Lung (tissue), 12 donors: ENCODE measurements around the gene ASH1L. TPM values are rescaled to one million over a fixed set of nuclear protein-coding genes. Genes with fewer than 3 reads are reported as not detected.
"Not testable (repeated sequence)": the region's sequence is repeated elsewhere in the genome, so short reads cannot be mapped to it uniquely, and the experiment has no call there.

Experiments
- ATAC-seq: fragments of 200-7000 bp; cut with Tn5 transposase; one replicate; pipeline ENCODE4 v1.9.1; 2020; ENCODE audit warnings: moderate number of reproducible peaks; ENCODE audit not compliant: insufficient read depth, low FRiP score
- DNase-seq, 3 donors: peaks; one replicate each; pipeline ENCODE4 v3.0.0-alpha.2; 2013 to 2017
- H3K27ac ChIP-seq, 2 donors: one replicate each; pipeline ENCODE4 v1.5.1; 2013; ENCODE audit warnings: mild to moderate bottlenecking in 2 of 2, moderate library complexity in 2 of 2, control low read depth in 1 of 2, inconsistent platforms in 1 of 2, low read depth in 1 of 2, low read length in 1 of 2
- H3K27me3 ChIP-seq, 3 donors: one replicate each; pipeline ENCODE4 v1.5.1; 2013; ENCODE audit warnings: low read length in 2 of 3; ENCODE audit not compliant: control insufficient read depth in 3 of 3, insufficient read depth in 3 of 3
- H3K36me3 ChIP-seq, 4 donors: one replicate each; pipeline ENCODE4 v1.5.1; 2013; ENCODE audit warnings: low read length in 4 of 4, mild to moderate bottlenecking in 1 of 4, moderate library complexity in 1 of 4; ENCODE audit not compliant: control insufficient read depth in 4 of 4, insufficient read depth in 4 of 4
- H3K4me1 ChIP-seq, 5 donors: one replicate each; pipeline ENCODE4 v1.5.1; 2013; ENCODE audit warnings: low read length in 5 of 5, mild to moderate bottlenecking in 2 of 5, moderate library complexity in 1 of 5; ENCODE audit not compliant: control insufficient read depth in 5 of 5, insufficient read depth in 5 of 5
- H3K4me3 ChIP-seq: one replicate; pipeline ENCODE4 v1.5.1; 2013; ENCODE audit warnings: mild to moderate bottlenecking, control low read depth, moderate library complexity
- H3K9ac ChIP-seq, 2 donors: one replicate each; pipeline ENCODE4 v1.5.1; 2013; ENCODE audit warnings: low read length in 2 of 2, control low read depth in 1 of 2; ENCODE audit not compliant: insufficient read depth in 1 of 2
- H3K9me3 ChIP-seq, 4 donors: one replicate each; pipeline ENCODE4 v1.5.1; 2013; ENCODE audit warnings: low read length in 3 of 4, mild to moderate bottlenecking in 1 of 4, moderate library complexity in 1 of 4; ENCODE audit not compliant: control insufficient read depth in 4 of 4, insufficient read depth in 3 of 4
- WGBS, 2 donors: extraction: QIAGEN DNeasy Blood & Tissue Kit; methylation state at CpG; one replicate each; pipeline ENCODE4 v1.1.7; 2013; 5-methylcytosine and 5-hydroxymethylcytosine counted together
- polyA plus RNA-seq, 2 donors: library from polyadenylated mRNA; stranded (reverse); fragments of 200-250 nt; gene quantifications; one replicate each; pipeline ENCODE4 v1.2.1, GENCODE V29; 2013
- total RNA-seq, 2 donors: library from RNA; depleted of rRNA in 1 of 2; stranded (reverse); fragments of >200 nt in 1 of 2; gene quantifications; one replicate each; pipeline ENCODE4 v1.2.1, GENCODE V29; 2014 to 2021
- TF ChIP-seq, protein P1 (sequence below): IDR thresholded peaks from 2 replicates; pipeline ENCODE4 v1.5.1; 2012; ENCODE audit warnings: mild to moderate bottlenecking; ENCODE audit errors: control extremely low read depth, extremely low read depth
- donor health status: control.
- donor health status: control.
- donor health status: Bipolar disorder and iron deficiency.
- donor health status: healthy.
- donor health status: DM: yes; HTN: yes; CAD: no.

The ASH1L gene
- total and polyA plus RNA-seq, 4 donors, result 8.1 to 92.5 (median 27.5) TPM

DNA sequence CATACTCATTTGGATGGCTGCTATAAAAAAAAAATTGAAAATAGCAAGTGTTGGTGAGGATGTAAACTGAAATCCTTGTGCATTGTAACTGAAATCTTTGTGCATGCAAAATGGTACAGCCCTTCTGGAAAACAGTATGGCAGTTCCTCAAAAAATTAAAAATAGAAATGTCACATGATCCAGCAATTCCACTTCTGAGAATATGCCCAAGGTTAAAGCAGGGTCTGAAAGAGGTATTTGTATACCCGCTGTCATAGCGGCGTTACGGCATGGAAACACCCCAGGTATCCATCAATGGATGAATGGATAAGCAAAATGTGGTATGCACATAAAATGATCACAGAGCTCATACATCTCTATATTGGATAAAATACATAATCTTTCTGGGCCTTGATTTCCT lies 125.2 kb downstream of the ASH1L start:
- WGBS, 2 donors, result 97 to 99% methylated on average over 4 of the region's 4 CpGs
- peaks cover 12 to 20% (median 15%) of the 10 kb centered on the region in 4 donors for H3K36me3 ChIP-seq
- DNase-seq (no peak), ATAC-seq (no peak)
- no peak overlapping the region for H3K4me3 ChIP-seq
- H3K27ac ChIP-seq, result no peak overlapping the region
- H3K27me3 ChIP-seq, result no peaks in the 10 kb centered on the region
- TF ChIP-seq, protein P1, sequence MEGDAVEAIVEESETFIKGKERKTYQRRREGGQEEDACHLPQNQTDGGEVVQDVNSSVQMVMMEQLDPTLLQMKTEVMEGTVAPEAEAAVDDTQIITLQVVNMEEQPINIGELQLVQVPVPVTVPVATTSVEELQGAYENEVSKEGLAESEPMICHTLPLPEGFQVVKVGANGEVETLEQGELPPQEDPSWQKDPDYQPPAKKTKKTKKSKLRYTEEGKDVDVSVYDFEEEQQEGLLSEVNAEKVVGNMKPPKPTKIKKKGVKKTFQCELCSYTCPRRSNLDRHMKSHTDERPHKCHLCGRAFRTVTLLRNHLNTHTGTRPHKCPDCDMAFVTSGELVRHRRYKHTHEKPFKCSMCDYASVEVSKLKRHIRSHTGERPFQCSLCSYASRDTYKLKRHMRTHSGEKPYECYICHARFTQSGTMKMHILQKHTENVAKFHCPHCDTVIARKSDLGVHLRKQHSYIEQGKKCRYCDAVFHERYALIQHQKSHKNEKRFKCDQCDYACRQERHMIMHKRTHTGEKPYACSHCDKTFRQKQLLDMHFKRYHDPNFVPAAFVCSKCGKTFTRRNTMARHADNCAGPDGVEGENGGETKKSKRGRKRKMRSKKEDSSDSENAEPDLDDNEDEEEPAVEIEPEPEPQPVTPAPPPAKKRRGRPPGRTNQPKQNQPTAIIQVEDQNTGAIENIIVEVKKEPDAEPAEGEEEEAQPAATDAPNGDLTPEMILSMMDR, result no peak
- no peak overlapping the region for H3K9ac ChIP-seq
- no peaks in the 10 kb centered on the region for H3K9me3 ChIP-seq
- H3K4me1 ChIP-seq, result peaks cover 0 to 4% (median 0%) of the 10 kb centered on the region in 5 donors

DNA sequence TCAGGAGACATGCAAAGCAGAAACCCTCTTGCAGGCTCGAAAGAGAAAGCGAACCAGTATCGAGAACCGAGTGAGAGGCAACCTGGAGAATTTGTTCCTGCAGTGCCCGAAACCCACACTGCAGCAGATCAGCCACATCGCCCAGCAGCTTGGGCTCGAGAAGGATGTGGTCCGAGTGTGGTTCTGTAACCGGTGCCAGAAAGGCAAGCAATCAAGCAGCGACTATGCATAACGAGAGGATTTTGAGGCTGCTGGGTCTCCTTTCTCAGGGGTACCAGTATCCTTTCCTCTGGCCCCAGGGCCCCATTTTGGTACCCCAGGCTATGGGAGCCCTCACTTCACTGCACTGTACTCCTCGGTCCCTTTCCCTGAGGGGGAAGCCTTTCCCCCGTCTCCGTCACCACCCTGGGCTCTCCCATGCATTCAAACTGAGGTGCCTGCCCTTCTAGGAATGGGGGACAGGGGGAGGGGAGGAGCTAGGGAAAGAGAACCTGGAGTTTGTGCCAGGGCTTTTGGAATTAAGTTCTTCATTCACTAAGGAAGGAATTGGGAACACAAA lies 128.7 kb downstream of the ASH1L start:
- H3K36me3 ChIP-seq, result peaks cover 11 to 23% (median 17%) of the 10 kb centered on the region in 4 donors
- not testable (repeated sequence) for ATAC-seq, H3K4me1 ChIP-seq, DNase-seq, H3K27ac ChIP-seq, H3K9ac ChIP-seq, H3K9me3 ChIP-seq, H3K4me3 ChIP-seq, H3K27me3 ChIP-seq
- WGBS, 2 donors, result 97 to 98% methylated on average over 14 of the region's 14 CpGs

DNA sequence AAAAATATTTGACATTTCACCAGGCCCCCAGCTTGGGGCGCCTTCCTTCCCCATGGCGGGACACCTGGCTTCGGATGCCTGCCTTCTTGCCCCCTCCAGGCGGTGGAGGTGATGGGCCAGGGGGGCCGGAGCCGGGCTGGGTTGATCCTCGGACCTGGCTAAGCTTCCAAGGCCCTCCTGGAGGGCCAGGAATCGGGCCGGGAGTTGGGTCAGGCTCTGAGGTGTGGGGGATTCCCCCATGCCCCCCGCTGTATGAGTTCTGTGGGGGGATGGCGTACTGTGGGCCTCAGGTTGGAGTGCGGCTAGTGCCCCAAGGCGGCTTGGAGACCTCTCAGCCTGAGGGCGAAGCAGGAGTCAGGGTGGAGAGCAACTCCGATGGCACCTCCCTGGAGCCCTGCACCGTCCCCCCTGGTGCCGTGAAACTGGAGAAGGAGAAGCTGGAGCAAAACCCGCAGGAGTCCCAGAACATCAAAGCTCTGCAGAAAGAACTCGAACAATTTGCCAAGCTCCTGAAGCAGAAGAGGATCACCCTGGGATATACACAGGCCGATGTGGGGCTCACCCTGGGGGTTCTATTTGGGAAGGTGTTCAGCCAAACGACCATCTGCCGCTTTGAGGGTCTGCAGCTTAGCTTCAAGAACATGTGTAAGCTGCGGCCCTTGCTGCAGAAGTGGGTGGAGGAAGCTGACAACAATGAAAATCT lies 129.3 kb downstream of the ASH1L start:
- H3K27me3 ChIP-seq, H3K4me1 ChIP-seq, H3K4me3 ChIP-seq, H3K9me3 ChIP-seq, H3K9ac ChIP-seq, ATAC-seq, DNase-seq, H3K27ac ChIP-seq: not testable (repeated sequence)
- WGBS, 2 donors, result 95% methylated on average over 23 of the region's 23 CpGs
- H3K36me3 ChIP-seq, result peaks cover 5 to 17% (median 12%) of the 10 kb centered on the region in 4 donors

- Histone ChIP-seq H3K9me3 (no peaks in the 10 kb centered on the region), H3K27ac (no peak overlapping the region), H3K4me3 (no peak overlapping the region), H3K9ac (no peak overlapping the region), H3K4me1 (no peaks in the 10 kb centered on the region), H3K27me3 (no peaks in the 10 kb centered on the region), H3K36me3 (peaks cover 0 to 7% (median 4%) of the 10 kb centered on the region in 4 donors)
- DNase-seq (peak in 2 of 3 donors; percentile 64 to 67), ATAC-seq (no peak)
- WGBS, 2 donors, result 88 to 91% methylated on average over 7 of the region's 7 CpGs
- TF ChIP-seq, protein P1, result no peak
Measured at GRCh38 chr1:155424091-155424490, 138.5 kb downstream of the ASH1L start.
